HG03442 (cell line): ENCODE measurements around the gene UPF3B.
A peak's percentile ranks its signal among the peaks of the same experiment; 100 is the strongest.
"Not testable (repeated sequence)": the region's sequence is repeated elsewhere in the genome, so short reads cannot be mapped to it uniquely, and the experiment has no call there.

Source experiments
- ATAC-seq: cut with Tn5 transposase; IDR thresholded peaks from one replicate; pipeline ENCODE4 v1.9.1; 2021; ENCODE audit warnings: mild to moderate bottlenecking, moderate library complexity; ENCODE audit not compliant: unreplicated experiment

The UPF3B gene, protein sequence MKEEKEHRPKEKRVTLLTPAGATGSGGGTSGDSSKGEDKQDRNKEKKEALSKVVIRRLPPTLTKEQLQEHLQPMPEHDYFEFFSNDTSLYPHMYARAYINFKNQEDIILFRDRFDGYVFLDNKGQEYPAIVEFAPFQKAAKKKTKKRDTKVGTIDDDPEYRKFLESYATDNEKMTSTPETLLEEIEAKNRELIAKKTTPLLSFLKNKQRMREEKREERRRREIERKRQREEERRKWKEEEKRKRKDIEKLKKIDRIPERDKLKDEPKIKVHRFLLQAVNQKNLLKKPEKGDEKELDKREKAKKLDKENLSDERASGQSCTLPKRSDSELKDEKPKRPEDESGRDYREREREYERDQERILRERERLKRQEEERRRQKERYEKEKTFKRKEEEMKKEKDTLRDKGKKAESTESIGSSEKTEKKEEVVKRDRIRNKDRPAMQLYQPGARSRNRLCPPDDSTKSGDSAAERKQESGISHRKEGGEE

GRCh38 chrX:119852382-119853353, at the start of gene UPF3B:
TSS of gene UPF3B (minus strand) at chrX:119852963. CDS start at chrX:119852928, 35 bp downstream.
- ATAC-seq: peak; percentile 97

- ATAC-seq: no peak
Observed at GRCh38 chrX:119900976-119901375, 48.2 kb upstream of the UPF3B start.

- no peak for ATAC-seq
Observed at GRCh38 chrX:119899125-119899524, 46.4 kb upstream of the UPF3B start.

GRCh38 chrX:119895843-119896326, 43.1 kb upstream of the UPF3B start, which contains the start of gene AKAP14:
TSS of gene AKAP14 (plus strand) at chrX:119895893. CDS start at chrX:119903224, 7,331 bp downstream.
- ATAC-seq: no peak

GRCh38 chrX:119891961-119892692, 39.4 kb upstream of the UPF3B start:
- not testable (repeated sequence) for ATAC-seq

GRCh38 chrX:119890626-119891025, 37.9 kb upstream of the UPF3B start:
- not testable (repeated sequence) for ATAC-seq

GRCh38 chrX:119887721-119888425, 35.1 kb upstream of the UPF3B start:
- peak; percentile 65 for ATAC-seq

GRCh38 chrX:119885554-119886428, 33.0 kb upstream of the UPF3B start:
- ATAC-seq: peak; percentile 50

DNA sequence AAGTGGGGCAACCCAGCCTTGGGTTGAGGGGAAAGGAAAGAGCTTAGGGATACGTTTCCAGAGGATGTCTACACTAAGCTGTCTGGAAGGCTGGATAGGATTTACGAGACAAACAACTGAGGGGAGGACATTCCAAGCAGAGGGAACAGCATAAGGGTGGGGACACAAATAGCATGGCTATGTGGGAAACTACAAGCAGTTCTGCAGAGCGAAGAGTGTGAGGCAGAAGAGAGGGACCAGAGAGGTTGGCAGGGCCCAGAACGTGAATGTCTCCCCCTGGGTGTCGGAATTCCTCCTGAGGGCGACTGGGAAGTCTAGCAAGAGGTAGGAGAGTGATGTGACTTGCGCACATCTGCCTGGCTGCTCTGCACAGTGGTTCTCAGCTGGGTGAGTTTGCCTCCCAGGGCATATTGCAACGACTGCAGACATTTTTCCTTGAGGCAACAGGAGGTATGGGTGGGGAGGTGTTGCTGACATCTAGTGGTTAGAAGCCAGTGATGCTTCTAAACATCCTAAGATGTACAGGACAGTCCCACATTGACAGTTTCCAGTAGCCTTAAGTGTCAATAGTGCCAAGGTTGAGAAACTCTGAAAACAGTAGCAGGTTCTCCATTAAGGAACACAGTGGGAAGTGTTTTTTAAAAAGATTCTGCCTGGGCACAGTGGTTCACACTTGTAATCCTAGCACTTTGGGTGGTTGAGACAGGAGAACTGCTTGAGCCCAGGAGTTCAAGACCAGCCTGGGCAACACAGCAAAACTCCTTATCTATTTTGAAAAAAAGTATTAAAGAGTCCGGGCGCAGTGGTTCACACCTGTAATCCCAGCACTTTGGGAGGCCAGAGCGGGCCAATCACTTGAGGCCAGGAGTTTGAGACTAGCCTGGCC, 28.0 kb upstream of the UPF3B start:
- peak; percentile 66 for ATAC-seq

DNA sequence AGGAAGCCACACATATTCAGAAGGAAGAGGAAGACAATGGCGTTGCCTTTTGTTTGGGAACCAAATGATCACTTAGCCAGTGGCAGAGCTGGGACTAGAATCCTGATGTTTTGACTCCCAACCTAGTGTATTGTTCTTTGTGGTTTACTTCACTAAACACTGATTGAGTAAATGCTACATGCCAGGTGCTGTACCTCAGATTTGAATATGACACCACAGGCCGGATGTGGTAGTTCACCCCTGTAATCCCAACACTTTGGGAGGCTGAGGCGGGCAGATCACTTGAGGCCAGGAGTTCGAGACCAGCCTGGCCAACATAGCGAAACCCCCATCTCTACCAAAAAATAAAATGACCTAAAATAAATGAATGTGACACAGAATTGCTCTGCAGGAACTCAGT, 27.3 kb upstream of the UPF3B start:
- ATAC-seq: no peak

- no peak for ATAC-seq
Observed at GRCh38 chrX:119878740-119879139, 26.0 kb upstream of the UPF3B start.

- ATAC-seq: peak; percentile 91
Observed at GRCh38 chrX:119871599-119872395, 19.0 kb upstream of the UPF3B start, which contains the start of the genes NDUFA1 and RNF113A. TSS of gene NDUFA1 (plus strand) at chrX:119871832. CDS start at chrX:119871912, 80 bp downstream. TSS of gene RNF113A (minus strand) at chrX:119871733. CDS start at chrX:119871613, 120 bp downstream.

GRCh38 chrX:119871245-119871598, 18.5 kb upstream of the UPF3B start:
- ATAC-seq: peak; percentile 36

DNA sequence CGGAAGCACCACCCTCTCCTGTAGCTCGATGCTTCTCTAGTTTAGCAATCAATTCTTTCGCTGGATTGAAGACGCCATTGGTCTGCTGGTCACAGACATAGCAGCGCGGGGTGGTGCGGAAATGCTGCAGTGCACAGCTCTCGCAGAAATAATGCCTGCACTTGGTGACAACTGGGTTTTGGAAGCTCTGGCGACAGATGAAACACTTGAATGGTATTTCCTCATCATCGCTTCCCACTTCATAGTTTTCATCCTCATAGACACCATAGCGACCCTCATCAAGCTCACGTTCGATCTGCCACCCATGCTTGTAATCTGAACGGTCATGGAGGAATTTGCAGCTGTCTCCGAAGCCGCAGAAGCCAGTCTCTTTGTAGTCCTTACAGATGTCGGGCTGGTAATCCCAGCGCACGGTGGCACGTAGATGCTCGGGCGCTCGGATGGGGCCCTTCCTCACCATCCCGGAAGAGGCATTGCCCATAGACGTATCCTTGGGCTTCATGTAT, 17.9 kb upstream of the UPF3B start:
- ATAC-seq: peak; percentile 16

DNA sequence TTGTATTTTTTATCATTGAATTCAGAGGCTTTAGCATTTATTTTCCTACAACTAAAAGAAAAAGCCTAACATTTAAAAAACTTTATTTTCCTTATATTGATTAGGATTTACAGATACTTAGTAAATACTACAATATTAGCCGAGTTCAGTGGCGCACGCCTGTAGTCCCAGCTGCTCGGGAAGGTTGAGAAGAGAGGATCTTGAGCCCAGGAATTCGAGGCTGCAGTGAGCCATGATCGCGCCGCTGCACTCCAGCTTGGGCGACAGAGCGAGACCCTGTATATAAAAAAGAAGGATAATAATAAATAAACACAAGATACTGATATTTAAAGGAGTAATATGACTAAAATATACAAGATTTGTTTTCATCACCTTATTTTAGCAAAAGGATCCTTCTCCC, 681 bp upstream of the UPF3B start:
- no peak for ATAC-seq

DNA sequence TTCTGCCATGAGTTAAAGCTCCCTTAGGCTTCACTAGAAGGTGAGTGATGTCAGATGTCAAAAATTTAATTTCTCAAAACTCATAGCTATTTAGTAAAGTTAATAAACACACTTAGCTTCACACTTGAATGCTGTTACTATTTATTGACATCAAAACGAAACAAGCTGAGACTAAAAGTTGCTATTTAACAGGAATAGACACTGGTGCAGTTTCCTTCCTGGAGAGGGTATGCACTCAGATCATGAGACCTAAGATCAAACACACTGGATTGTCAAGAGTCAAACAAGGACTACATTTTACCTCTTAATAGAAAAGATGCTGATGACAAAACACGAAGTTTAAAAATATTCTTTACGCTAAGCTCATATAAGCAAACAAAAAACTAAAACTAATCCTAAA, 18.9 kb downstream of the UPF3B start:
- no peak for ATAC-seq

GRCh38 chrX:119828446-119828845, 24.3 kb downstream of the UPF3B start:
- ATAC-seq: no peak
